HG02943 (cell line): ENCODE results near the gene PER2.

Experiments used
- ATAC-seq: cut with Tn5 transposase; IDR thresholded peaks from one replicate; pipeline ENCODE4 v1.9.1; 2021; ENCODE audit warnings: mild to moderate bottlenecking, low read depth, moderate library complexity; ENCODE audit not compliant: unreplicated experiment

Gene PER2

GRCh38 chr2:238235856-238236255 lies 52.6 kb downstream of the PER2 start:
- no peak for ATAC-seq

GRCh38 chr2:238235331-238235732 lies 53.1 kb downstream of the PER2 start:
- no peak for ATAC-seq

DNA sequence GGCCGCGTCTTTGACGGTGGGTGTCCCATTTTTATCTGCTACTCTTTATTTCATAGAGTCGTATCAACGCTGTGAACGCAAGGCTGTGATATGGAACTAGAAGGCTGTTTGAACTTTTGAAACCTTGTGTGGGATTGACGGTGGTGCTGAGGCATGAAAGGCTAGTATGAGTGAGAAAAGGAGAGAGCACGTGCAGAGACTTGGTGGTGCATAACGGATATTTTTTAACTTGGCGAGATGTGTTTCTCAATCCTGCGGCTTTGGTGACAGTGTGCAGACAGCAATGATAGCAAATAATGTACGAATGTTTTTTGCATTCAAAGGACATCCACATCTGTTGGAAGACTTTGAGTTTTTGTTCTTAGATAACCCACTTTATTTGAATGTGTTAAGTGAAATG lies 54.8 kb downstream of the PER2 start:
- ATAC-seq, result no peak

GRCh38 chr2:238231809-238232208 lies 56.6 kb downstream of the PER2 start:
- no peak for ATAC-seq

- no peak for ATAC-seq
These were observed 57.1 kb downstream of the PER2 start for GRCh38 chr2:238231251-238231793.

DNA sequence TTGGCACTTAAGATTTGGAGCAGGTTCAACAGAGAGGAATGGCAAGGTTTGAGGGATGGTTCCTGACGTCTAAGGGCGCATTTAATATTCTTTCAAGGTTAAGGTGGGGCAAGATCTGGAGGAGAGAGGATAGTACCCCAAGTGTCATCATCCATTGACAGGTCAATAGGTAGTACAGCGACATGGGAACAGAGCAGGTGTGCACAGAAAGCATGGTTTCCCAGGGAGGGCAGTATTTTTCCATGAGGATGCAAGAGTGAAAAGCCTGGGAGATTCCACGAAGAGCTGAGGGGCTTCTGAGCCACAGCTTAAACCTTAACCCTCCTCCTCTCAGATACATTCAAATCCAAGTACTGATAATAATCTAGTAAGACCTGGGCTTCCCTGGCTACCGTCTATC lies 57.7 kb downstream of the PER2 start:
- ATAC-seq, result no peak

- no peak for ATAC-seq
These were observed 59.7 kb downstream of the PER2 start for GRCh38 chr2:238228700-238229099.

DNA sequence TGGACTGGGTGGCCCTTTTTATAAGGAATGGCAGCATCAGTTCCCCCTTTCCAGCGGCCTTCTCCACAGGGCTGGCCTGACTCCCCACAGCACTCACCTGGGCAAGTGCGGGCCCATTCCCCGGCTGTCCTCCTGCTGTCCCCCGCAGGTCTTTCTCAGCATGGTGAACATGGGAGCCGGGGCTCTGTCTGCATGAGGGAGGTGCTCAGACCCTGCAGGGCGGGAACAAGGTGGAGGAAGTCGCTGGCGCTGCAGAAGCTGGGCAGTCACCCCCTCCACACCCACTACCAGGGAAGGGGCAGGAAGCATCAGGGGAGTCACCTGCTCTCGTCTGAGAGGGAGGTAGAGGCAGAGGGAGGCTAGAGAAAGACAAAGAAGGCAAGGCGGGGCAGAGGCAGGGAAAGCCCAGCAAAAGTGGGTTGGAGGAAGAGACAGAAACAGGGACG lies 60.8 kb downstream of the PER2 start:
- ATAC-seq, result no peak

GRCh38 chr2:238226698-238227586 lies 61.5 kb downstream of the PER2 start:
- ATAC-seq, result no peak

GRCh38 chr2:238225911-238226697 lies 62.3 kb downstream of the PER2 start:
- ATAC-seq, result no peak

GRCh38 chr2:238225121-238225520 lies 63.3 kb downstream of the PER2 start:
- ATAC-seq, result no peak

- ATAC-seq, result no peak
These were observed 63.9 kb downstream of the PER2 start for GRCh38 chr2:238224356-238225035.

- no peak for ATAC-seq
These were observed 67.4 kb downstream of the PER2 start for GRCh38 chr2:238220892-238221521.

GRCh38 chr2:238220274-238220891 lies 68.0 kb downstream of the PER2 start:
- ATAC-seq, result no peak

DNA sequence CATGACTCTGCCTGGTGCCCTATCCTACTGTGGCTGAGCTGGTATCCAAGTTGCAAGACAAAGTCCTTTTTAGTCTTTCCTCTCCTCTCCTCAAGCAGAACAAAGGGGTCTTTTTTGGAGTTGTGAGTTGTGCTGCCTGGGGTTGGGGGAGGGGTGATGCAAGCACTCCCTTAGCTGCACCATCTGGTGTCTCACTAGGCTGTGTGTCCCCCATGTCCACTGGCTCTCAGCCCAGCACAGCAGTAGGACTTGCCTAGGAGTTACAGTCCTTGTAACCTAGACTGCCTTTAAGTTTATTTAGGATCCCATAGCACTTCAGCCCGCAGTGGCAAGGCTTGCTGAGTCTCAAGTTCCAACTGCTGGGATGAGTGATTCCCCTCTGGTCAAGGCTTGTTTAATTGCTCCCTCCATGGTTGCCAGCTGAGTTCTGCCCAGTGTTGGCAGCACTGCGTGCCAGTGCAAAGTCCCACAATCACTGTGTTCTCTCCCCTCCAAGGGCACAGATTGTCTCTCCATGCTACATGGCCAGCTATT lies 71.7 kb downstream of the PER2 start:
- no peak for ATAC-seq

- ATAC-seq, result no peak
These were observed 81.4 kb downstream of the PER2 start for GRCh38 chr2:238207006-238207405.

DNA sequence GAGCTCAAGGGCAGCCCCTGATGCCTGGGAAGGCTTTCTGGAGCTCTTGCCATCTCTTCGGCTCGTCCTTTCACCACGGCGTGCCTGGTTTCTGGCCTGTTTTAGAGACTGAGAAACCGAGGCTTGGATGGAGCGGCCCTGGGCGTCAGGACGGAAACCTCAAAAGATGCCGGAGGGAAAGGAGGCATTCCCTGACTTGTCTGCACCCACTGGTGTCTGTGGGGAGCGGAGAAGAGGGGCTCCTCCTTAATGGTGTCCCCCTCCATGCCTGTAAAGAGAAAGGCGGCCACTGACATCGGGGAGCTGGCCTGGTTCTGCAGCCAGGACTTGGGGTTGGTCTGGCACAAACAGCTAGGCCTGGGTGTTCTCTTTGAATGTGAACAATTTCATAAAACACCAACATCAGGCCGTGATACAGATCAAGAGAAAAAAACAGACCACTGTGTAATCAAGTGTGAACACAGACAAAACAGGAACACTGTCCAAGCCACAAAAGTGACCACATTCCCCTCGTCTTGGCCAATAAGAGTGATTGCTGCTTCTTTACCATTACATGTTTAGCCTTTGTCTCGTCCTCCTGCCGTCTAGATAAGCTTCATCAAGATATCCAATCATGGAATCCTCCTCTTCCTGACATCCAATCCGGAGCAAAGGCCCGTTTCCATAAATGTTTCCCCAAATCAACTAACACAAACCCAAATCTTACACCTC lies 84.3 kb downstream of the PER2 start:
- ATAC-seq, result peak; percentile 28

GRCh38 chr2:238203094-238203972 lies 85.1 kb downstream of the PER2 start, which contains the start of gene ILKAP:
TSS of gene ILKAP (minus strand) at chr2:238203695. CDS start at chr2:238203553, 142 bp downstream.
- ATAC-seq, result peak; percentile 85
